H9 (cell line): Measurements from ENCODE around the gene HOXA4. TPM values are rescaled to one million over a fixed set of nuclear protein-coding genes. Genes with fewer than 3 reads are reported as not detected.

Experiments
- DNase-seq: peaks from one replicate; pipeline ENCODE4 v3.0.0-alpha.2; 2017
- H2AFZ ChIP-seq: one replicate; pipeline ENCODE4 v1.6.1; 2013; ENCODE audit warnings: mild to moderate bottlenecking, low read length, control low read depth, moderate library complexity
- H2AK5ac ChIP-seq: 2 replicates; pipeline ENCODE4 v1.6.1; 2013; ENCODE audit warnings: low read length, control low read depth, mixed read lengths; ENCODE audit not compliant: insufficient read length
- H2BK120ac ChIP-seq: one replicate; pipeline ENCODE4 v1.6.1; 2013; ENCODE audit warnings: low read depth, mild to moderate bottlenecking, low read length, control low read depth, inconsistent platforms; ENCODE audit not compliant: poor library complexity, severe bottlenecking
- H2BK12ac ChIP-seq: 2 replicates; pipeline ENCODE4 v1.6.1; 2013; ENCODE audit warnings: low read length, control low read depth, mixed read lengths, low read depth; ENCODE audit not compliant: insufficient read length
- H2BK15ac ChIP-seq: 2 replicates; pipeline ENCODE4 v1.6.1; 2013; ENCODE audit warnings: low read depth, low read length, control low read depth
- H2BK20ac ChIP-seq: one replicate; pipeline ENCODE4 v1.6.1; 2013; ENCODE audit warnings: low read depth, mild to moderate bottlenecking, low read length, control low read depth, inconsistent platforms; ENCODE audit not compliant: poor library complexity, severe bottlenecking
- H2BK5ac ChIP-seq: 2 replicates; pipeline ENCODE4 v1.6.1; 2013; ENCODE audit warnings: low read length, control low read depth, mixed read lengths; ENCODE audit not compliant: insufficient read length
- H3K14ac ChIP-seq: 2 replicates; pipeline ENCODE4 v1.6.1; 2013; ENCODE audit warnings: low read length, control low read depth; ENCODE audit not compliant: insufficient read depth
- H3K18ac ChIP-seq: 2 replicates; pipeline ENCODE4 v1.6.1; 2013; ENCODE audit warnings: low read depth, mild to moderate bottlenecking, mixed read lengths, low read length, control low read depth; ENCODE audit not compliant: insufficient read length
- H3K23ac ChIP-seq: 2 replicates; pipeline ENCODE4 v1.6.1; 2013; ENCODE audit warnings: low read length, control low read depth, mixed read lengths, low read depth; ENCODE audit not compliant: insufficient read length
- H3K23me2 ChIP-seq: 2 replicates; pipeline ENCODE4 v1.6.1; 2013; ENCODE audit warnings: low read depth, mild to moderate bottlenecking, mixed read lengths, low read length, control low read depth; ENCODE audit not compliant: insufficient read length, poor library complexity, severe bottlenecking
- H3K27ac ChIP-seq: 2 replicates; pipeline ENCODE4 v1.5.1; 2013; ENCODE audit warnings: low read length, control low read depth, mixed read lengths, low read depth; ENCODE audit not compliant: insufficient read length
- H3K27me3 ChIP-seq: 2 replicates; pipeline ENCODE4 v1.6.1; 2013; ENCODE audit warnings: low read length, control low read depth, inconsistent platforms; ENCODE audit not compliant: insufficient read depth
- H3K4ac ChIP-seq: 2 replicates; pipeline ENCODE4 v1.6.1; 2013; ENCODE audit warnings: low read depth, mild to moderate bottlenecking, control low read depth, inconsistent platforms, low read length, moderate library complexity
- H3K4me1 ChIP-seq: 2 replicates; pipeline ENCODE4 v1.6.1; 2013; ENCODE audit warnings: low read length, control low read depth, inconsistent platforms; ENCODE audit not compliant: insufficient read depth
- H3K4me2 ChIP-seq: 2 replicates; pipeline ENCODE4 v1.6.1; 2013; ENCODE audit warnings: low read length, control low read depth, mixed read lengths; ENCODE audit not compliant: insufficient read length, insufficient read depth
- H3K56ac ChIP-seq: 2 replicates; pipeline ENCODE4 v1.6.1; 2013; ENCODE audit warnings: low read depth, mild to moderate bottlenecking, mixed read lengths, low read length, control low read depth; ENCODE audit not compliant: insufficient read length
- H3K79me1 ChIP-seq: 2 replicates; pipeline ENCODE4 v1.6.1; 2013; ENCODE audit warnings: low read depth, mild to moderate bottlenecking, moderate library complexity, low read length, control low read depth, inconsistent platforms; ENCODE audit not compliant: insufficient read depth, poor library complexity, severe bottlenecking
- H3K79me2 ChIP-seq: 2 replicates; pipeline ENCODE4 v1.6.1; 2013; ENCODE audit warnings: low read length, control low read depth, inconsistent platforms; ENCODE audit not compliant: insufficient read depth
- H3K9ac ChIP-seq: 2 replicates; pipeline ENCODE4 v1.6.1; 2013; ENCODE audit warnings: low read length, control low read depth, mixed read lengths; ENCODE audit not compliant: insufficient read length; ENCODE audit errors: extremely low read depth
- H3K9me3 ChIP-seq: one replicate; pipeline ENCODE4 v1.6.1; 2013; ENCODE audit warnings: low read depth, low read length, inconsistent platforms; ENCODE audit not compliant: control insufficient read depth
- H3T11ph ChIP-seq: one replicate; pipeline ENCODE4 v1.6.1; 2013; ENCODE audit warnings: mild to moderate bottlenecking, low read length, control low read depth, inconsistent platforms
- H4K20me1 ChIP-seq: one replicate; pipeline ENCODE4 v1.6.1; 2013; ENCODE audit not compliant: control insufficient read depth, insufficient read length, insufficient read depth
- H4K5ac ChIP-seq: 2 replicates; pipeline ENCODE4 v1.6.1; 2013; ENCODE audit warnings: low read depth, mild to moderate bottlenecking, mixed read lengths, low read length, control low read depth; ENCODE audit not compliant: insufficient read length
- H4K8ac ChIP-seq: replicated peaks from 2 replicates; pipeline ENCODE4 v1.6.1; 2013; ENCODE audit warnings: low read length, control low read depth, mixed read lengths, low read depth; ENCODE audit not compliant: insufficient read length
- H4K91ac ChIP-seq: 2 replicates; pipeline ENCODE4 v1.6.1; 2013; ENCODE audit warnings: low read depth, mild to moderate bottlenecking, moderate library complexity, mixed read lengths, low read length, control low read depth; ENCODE audit not compliant: insufficient read length
- H3K27ac Mint-ChIP-seq, 3 experiments: 2 replicates in 2 of 3; 3 replicates in 1 of 3; pipeline ENCODE4 v1.8.0; 2020 to 2021; ENCODE audit warnings: mixed read lengths in 3 of 3, mild to moderate bottlenecking in 1 of 3, moderate library complexity in 1 of 3
- H3K27me3 Mint-ChIP-seq: 2 replicates; pipeline ENCODE4 v1.8.0; 2021; ENCODE audit warnings: low read depth, mild to moderate bottlenecking, moderate library complexity, mixed read lengths
- H3K36me3 Mint-ChIP-seq, 3 experiments: 2 replicates in 2 of 3; 3 replicates in 1 of 3; pipeline ENCODE4 v1.8.0; 2020 to 2021; ENCODE audit warnings: low read depth in 3 of 3, mixed read lengths in 3 of 3; ENCODE audit not compliant: insufficient read depth in 1 of 3
- H3K4me1 Mint-ChIP-seq, 2 experiments: 2 replicates each; pipeline ENCODE4 v1.8.0; 2020; ENCODE audit warnings: mixed read lengths in 2 of 2
- H3K4me3 Mint-ChIP-seq, 2 experiments: 2 replicates in 1 of 2; 3 replicates in 1 of 2; pipeline ENCODE4 v1.8.0; 2020 to 2021; ENCODE audit warnings: mild to moderate bottlenecking in 2 of 2, mixed read lengths in 2 of 2, moderate library complexity in 1 of 2
- H3K9me3 Mint-ChIP-seq, 2 experiments: 2 replicates in 1 of 2; 3 replicates in 1 of 2; pipeline ENCODE4 v1.8.0; 2020; ENCODE audit warnings: mild to moderate bottlenecking in 2 of 2, mixed read lengths in 2 of 2, moderate library complexity in 1 of 2
- CTCF ChIP-seq: fragments of 200-600 bp; sonication (generic); conservative IDR thresholded peaks from 3 replicates; pipeline ENCODE4 v1.8.0; 2021; ENCODE audit warnings: antibody characterized with exemption, mild to moderate bottlenecking
- WGBS: extraction: QIAGEN DNeasy Blood & Tissue Kit; methylation state at CpG from one replicate; pipeline ENCODE4 v1.1.7; 2013; ENCODE audit warnings: missing lambda C conversion rate, low lambda C conversion rate, mixed read lengths; ENCODE audit not compliant: insufficient read length; ENCODE audit errors: extremely low coverage; 5-methylcytosine and 5-hydroxymethylcytosine counted together
- long read RNA-seq: library from polyadenylated mRNA; unstranded; transcript quantifications from one replicate; pipeline ENCODE4 v2.0.0, GENCODE V29; 2020
- total RNA-seq: library from RNA; stranded (reverse); gene quantifications from 2 replicates; pipeline ENCODE4 v1.2.1, GENCODE V29; 2021

Gene HOXA4
- not detected in 2 replicates for total RNA-seq
- long read RNA-seq: 0 reads

- Histone ChIP-seq H3K27me3 (peaks cover 95% of the 10 kb centered on the region), H4K8ac (no peak within 1 kb of the TSS), H3K23me2 (no peaks in the 10 kb centered on the region), H3K9ac (no peak within 1 kb of the TSS), H2AFZ (no peak within 1 kb of the TSS), H2BK12ac (no peak within 1 kb of the TSS), H3K56ac (no peak within 1 kb of the TSS), H4K20me1 (peaks cover 3% of the 10 kb centered on the region), H3K9me3 (no peaks in the 10 kb centered on the region), H3K14ac (no peak within 1 kb of the TSS), H3K27ac (no peak within 1 kb of the TSS), H3K4ac (no peak within 1 kb of the TSS), H2BK5ac (no peak within 1 kb of the TSS), H3K23ac (no peak within 1 kb of the TSS), H2BK15ac (no peak within 1 kb of the TSS), H2BK20ac (no peak within 1 kb of the TSS), H3K79me2 (no peaks in the 10 kb centered on the region), H3K79me1 (no peaks in the 10 kb centered on the region), H3K4me2 (peak within 1 kb of the TSS; percentile 20), H2BK120ac (no peak within 1 kb of the TSS), H3K4me1 (no peaks in the 10 kb centered on the region), H3K18ac (no peak within 1 kb of the TSS), H2AK5ac (no peak within 1 kb of the TSS), H4K91ac (no peak within 1 kb of the TSS), H3T11ph (no peak within 1 kb of the TSS), H4K5ac (no peak within 1 kb of the TSS)
- no peaks in the 10 kb centered on the region; a peak in 1 of 7 replicates for H3K36me3 Mint-ChIP-seq
- TF ChIP-seq CTCF: no peak
- H3K4me1 Mint-ChIP-seq: no peaks in the 10 kb centered on the region
- H3K27me3 Mint-ChIP-seq: peaks cover 97% of the 10 kb centered on the region
- DNase-seq: peak; percentile 88
- peak within 1 kb of the TSS; percentile 46 to 66; a peak in 4 of 5 replicates for H3K4me3 Mint-ChIP-seq
- no peak within 1 kb of the TSS for H3K27ac Mint-ChIP-seq
- H3K9me3 Mint-ChIP-seq: peaks cover 0 to 10% of the 10 kb centered on the region in 2 experiments; a peak in 2 of 5 replicates
- no CpG with 5 or more reads among the region's 67 CpGs for WGBS
These were observed at the start of gene HOXA4 for GRCh38 chr7:27130540-27131389. Gene HOXA4, minus strand, starts transcription at chr7:27130757. Its CDS starts 24 bp downstream, at chr7:27130733.
